GM12873 (cell line): ENCODE results near the gene AGAP9.

Experiments used
- TF ChIP-seq, protein P1 (sequence below): IDR thresholded peaks from 2 replicates; pipeline ENCODE4 v1.5.1; 2012; ENCODE audit warnings: low read depth, mild to moderate bottlenecking, moderate library complexity, low read length, control low read depth; ENCODE audit not compliant: insufficient read depth; ENCODE audit errors: missing control alignments

Gene AGAP9

DNA sequence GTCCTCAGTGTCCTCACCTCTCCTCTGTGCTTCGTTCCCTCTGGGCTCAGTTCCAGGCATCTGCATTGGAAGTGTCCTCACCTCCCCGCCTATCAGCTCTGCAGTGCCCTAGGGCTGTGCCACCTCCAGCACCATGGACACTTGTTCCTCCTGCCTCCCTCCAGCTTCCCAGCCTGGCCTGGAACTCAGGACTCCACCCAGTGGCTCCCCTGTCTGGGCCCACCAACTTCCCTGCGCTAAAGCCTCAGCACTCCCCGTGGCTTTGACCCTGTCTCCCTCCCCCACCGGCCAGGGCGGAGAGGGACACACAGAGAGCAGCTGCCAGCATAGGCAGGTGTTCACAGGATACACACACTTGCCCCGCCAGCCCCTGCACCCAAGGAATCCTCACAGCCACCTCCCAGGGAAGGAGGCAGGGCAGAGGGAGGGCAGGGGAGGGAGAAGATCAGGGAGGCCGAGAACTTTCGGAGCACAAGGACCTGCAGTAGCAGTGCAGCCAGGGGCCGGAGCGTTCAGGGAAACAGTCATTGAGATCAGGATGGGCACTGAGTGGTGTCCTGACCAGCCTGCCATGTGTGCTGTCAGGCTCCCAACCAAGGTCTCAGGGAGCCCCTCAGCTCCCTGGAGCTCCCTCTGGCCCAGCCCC, 70.8 kb downstream of the AGAP9 start:
- TF ChIP-seq, protein P1, sequence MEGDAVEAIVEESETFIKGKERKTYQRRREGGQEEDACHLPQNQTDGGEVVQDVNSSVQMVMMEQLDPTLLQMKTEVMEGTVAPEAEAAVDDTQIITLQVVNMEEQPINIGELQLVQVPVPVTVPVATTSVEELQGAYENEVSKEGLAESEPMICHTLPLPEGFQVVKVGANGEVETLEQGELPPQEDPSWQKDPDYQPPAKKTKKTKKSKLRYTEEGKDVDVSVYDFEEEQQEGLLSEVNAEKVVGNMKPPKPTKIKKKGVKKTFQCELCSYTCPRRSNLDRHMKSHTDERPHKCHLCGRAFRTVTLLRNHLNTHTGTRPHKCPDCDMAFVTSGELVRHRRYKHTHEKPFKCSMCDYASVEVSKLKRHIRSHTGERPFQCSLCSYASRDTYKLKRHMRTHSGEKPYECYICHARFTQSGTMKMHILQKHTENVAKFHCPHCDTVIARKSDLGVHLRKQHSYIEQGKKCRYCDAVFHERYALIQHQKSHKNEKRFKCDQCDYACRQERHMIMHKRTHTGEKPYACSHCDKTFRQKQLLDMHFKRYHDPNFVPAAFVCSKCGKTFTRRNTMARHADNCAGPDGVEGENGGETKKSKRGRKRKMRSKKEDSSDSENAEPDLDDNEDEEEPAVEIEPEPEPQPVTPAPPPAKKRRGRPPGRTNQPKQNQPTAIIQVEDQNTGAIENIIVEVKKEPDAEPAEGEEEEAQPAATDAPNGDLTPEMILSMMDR, result no peak

- TF ChIP-seq, protein P1, result no peak
Observed at GRCh38 chr10:47451998-47452494, 71.4 kb downstream of the AGAP9 start.
